H1 (cell line): Measurements from ENCODE around the gene FCHO1. TPM values are rescaled to one million over a fixed set of nuclear protein-coding genes. Genes with fewer than 3 reads are reported as not detected.

Experiments used
- CTCF ChIA-PET: fragments of 300-600 bp; sonication (Branson Sonifier 250); formaldehyde crosslinking; loops from one replicate; lab custom pipeline; 2021; ENCODE audit not compliant: partially characterized antibody; lab: Charles Lee
- POLR2A ChIA-PET: fragments of 300-600 bp; sonication (Branson Sonifier 250); formaldehyde crosslinking; loops from one replicate; lab custom pipeline; 2021; ENCODE audit warnings: inconsistent platforms; ENCODE audit not compliant: partially characterized antibody; lab: Charles Lee
- DNase-seq, 2 experiments: peaks; one replicate each; pipeline versions ENCODE4 v3.0.0 to v3.0.0-alpha.2; 2010 to 2022; ENCODE audit warnings: low spot score in 2 of 2, low read depth in 1 of 2, mixed read lengths in 1 of 2
- FAIRE-seq: peaks from 2 replicates; lab custom pipeline; 2011; peaks lifted over from hg19 to GRCh38; lab: Jason Lieb, UNC
- H2AFZ ChIP-seq: 2 replicates; pipeline ENCODE4 v1.8.1; 2012; ENCODE audit warnings: low read length, inconsistent platforms
- H2AK5ac ChIP-seq: 2 replicates; pipeline ENCODE4 v1.6.1; 2013; ENCODE audit warnings: low read depth, low read length
- H2BK120ac ChIP-seq: replicated peaks from 2 replicates; pipeline ENCODE3; 2013; ENCODE audit warnings: low read depth, low read length, inconsistent platforms
- H2BK12ac ChIP-seq: 2 replicates; pipeline ENCODE4 v1.6.1; 2013; ENCODE audit warnings: low read depth, low read length
- H2BK15ac ChIP-seq: 2 replicates; pipeline ENCODE4 v1.6.1; 2013; ENCODE audit warnings: low read length
- H2BK20ac ChIP-seq: 2 replicates; pipeline ENCODE4 v1.6.1; 2013; ENCODE audit warnings: low read length
- H2BK5ac ChIP-seq: 2 replicates; pipeline ENCODE4 v1.6.1; 2013; ENCODE audit warnings: low read depth, low read length
- H3K14ac ChIP-seq: 2 replicates; pipeline ENCODE4 v1.6.1; 2013; ENCODE audit warnings: inconsistent platforms; ENCODE audit not compliant: insufficient read length
- H3K18ac ChIP-seq: 2 replicates; pipeline ENCODE4 v1.6.1; 2013; ENCODE audit warnings: low read length; ENCODE audit errors: extremely low read depth
- H3K23ac ChIP-seq: 2 replicates; pipeline ENCODE4 v1.6.1; 2013; ENCODE audit warnings: inconsistent platforms; ENCODE audit not compliant: insufficient read length
- H3K23me2 ChIP-seq: 2 replicates; pipeline ENCODE4 v1.6.1; 2013; ENCODE audit warnings: low read depth, low read length
- H3K27ac ChIP-seq: 2 replicates; pipeline ENCODE4 v1.6.1; 2011; ENCODE audit warnings: low read depth, low read length, inconsistent platforms
- H3K27me3 ChIP-seq, 4 experiments: replicated peaks in 1 of 4; 1 replicate in 1 of 4; 2 replicates in 3 of 4; pipeline versions ENCODE4 v1.6.1 to v1.8.1; 2011 to 2013; ENCODE audit warnings: low read length in 3 of 4, mild to moderate bottlenecking in 3 of 4, inconsistent platforms in 2 of 4, mixed read lengths in 2 of 4, moderate library complexity in 1 of 4; ENCODE audit not compliant: control insufficient read depth in 3 of 4, insufficient read depth in 3 of 4; ENCODE audit errors: extremely low read depth in 1 of 4
- H3K36me3 ChIP-seq, 4 experiments: 2 replicates each; pipeline versions ENCODE4 v1.6.1 to v1.8.1; 2011 to 2013; ENCODE audit warnings: mild to moderate bottlenecking in 4 of 4, low read length in 3 of 4, moderate library complexity in 2 of 4, control low read depth in 1 of 4, inconsistent platforms in 1 of 4; ENCODE audit not compliant: insufficient read depth in 4 of 4, control insufficient read depth in 2 of 4
- H3K4ac ChIP-seq: replicated peaks from 2 replicates; pipeline ENCODE3; 2013; ENCODE audit warnings: low read length, low read depth, mixed read lengths, inconsistent platforms; ENCODE audit not compliant: insufficient read length
- H3K4me1 ChIP-seq, 4 experiments: replicated peaks in 1 of 4; 1 replicate in 1 of 4; 2 replicates in 3 of 4; pipeline versions ENCODE4 v1.6.1 to v1.8.1; 2011 to 2013; ENCODE audit warnings: low read length in 3 of 4, inconsistent platforms in 2 of 4, mixed read lengths in 1 of 4; ENCODE audit not compliant: insufficient read depth in 4 of 4, control insufficient read depth in 3 of 4
- H3K4me2 ChIP-seq, 2 experiments: 2 replicates each; pipeline versions ENCODE4 v1.6.1 to v1.8.1; 2011 to 2013; ENCODE audit warnings: low read depth in 2 of 2, low read length in 2 of 2, control low read depth in 1 of 2, inconsistent platforms in 1 of 2, mild to moderate bottlenecking in 1 of 2; ENCODE audit not compliant: insufficient read depth in 1 of 2
- H3K4me3 ChIP-seq, 4 experiments: fragments of 200-600, 300-600 bp in 1 of 4; sonication (generic), shearing (Covaris generic), sonication (Bioruptor Twin) in 1 of 4; 2 replicates each; pipeline versions ENCODE4 v1.5.1 to v1.8.1; 2011 to 2016; ENCODE audit warnings: low read length in 4 of 4, low read depth in 3 of 4, control low read depth in 2 of 4, inconsistent platforms in 2 of 4, mild to moderate bottlenecking in 2 of 4, mixed read lengths in 1 of 4, moderate library complexity in 1 of 4; ENCODE audit not compliant: insufficient read depth in 2 of 4; ENCODE audit errors: extremely low read depth in 1 of 4
- H3K56ac ChIP-seq: replicated peaks from 2 replicates; pipeline ENCODE3; 2013; ENCODE audit warnings: low read depth, mild to moderate bottlenecking, mixed read lengths, low read length, inconsistent platforms; ENCODE audit not compliant: insufficient read length
- H3K79me1 ChIP-seq: 2 replicates; pipeline ENCODE4 v1.6.1; 2013; ENCODE audit warnings: low read depth, low read length, control low read depth
- H3K79me2 ChIP-seq, 2 experiments: 2 replicates each; pipeline versions ENCODE4 v1.6.1 to v1.8.1; 2012 to 2013; ENCODE audit warnings: low read length in 2 of 2, mild to moderate bottlenecking in 2 of 2, inconsistent platforms in 1 of 2; ENCODE audit not compliant: insufficient read depth in 2 of 2, control insufficient read depth in 1 of 2
- H3K9ac ChIP-seq, 4 experiments: replicated peaks in 1 of 4; 1 replicate in 1 of 4; 2 replicates in 3 of 4; pipeline versions ENCODE4 v1.6.1 to v1.8.1; 2011 to 2013; ENCODE audit warnings: low read depth in 3 of 4, low read length in 3 of 4, control low read depth in 2 of 4, mild to moderate bottlenecking in 2 of 4, moderate library complexity in 2 of 4, inconsistent platforms in 1 of 4; ENCODE audit errors: extremely low read depth in 1 of 4
- H3K9me3 ChIP-seq, 2 experiments: 2 replicates each; pipeline versions ENCODE4 v1.6.1 to v1.8.1; 2012 to 2013; ENCODE audit warnings: mild to moderate bottlenecking in 2 of 2, moderate library complexity in 2 of 2, control low read depth in 1 of 2, inconsistent platforms in 1 of 2, low read depth in 1 of 2, low read length in 1 of 2, mixed read lengths in 1 of 2; ENCODE audit not compliant: insufficient read depth in 2 of 2
- H4K20me1 ChIP-seq, 2 experiments: replicated peaks in 1 of 2; 2 replicates each; pipeline versions ENCODE3 to v1.8.1; 2011 to 2013; ENCODE audit warnings: inconsistent platforms in 2 of 2, low read length in 2 of 2, mild to moderate bottlenecking in 1 of 2; ENCODE audit not compliant: insufficient read depth in 2 of 2, control insufficient read depth in 1 of 2
- H4K5ac ChIP-seq: 2 replicates; pipeline ENCODE4 v1.6.1; 2013; ENCODE audit warnings: low read length, low read depth, mixed read lengths, inconsistent platforms; ENCODE audit not compliant: insufficient read length
- H4K8ac ChIP-seq: 2 replicates; pipeline ENCODE4 v1.8.0; 2013; ENCODE audit warnings: mild to moderate bottlenecking, moderate library complexity, low read length, inconsistent platforms; ENCODE audit not compliant: insufficient read depth; ENCODE audit errors: extremely low read depth
- H4K91ac ChIP-seq: replicated peaks from 2 replicates; pipeline ENCODE3; 2013; ENCODE audit warnings: low read length, mixed read lengths, inconsistent platforms; ENCODE audit not compliant: insufficient read length
- ATF3 ChIP-seq: IDR thresholded peaks from 2 replicates; pipeline ENCODE4 v1.6.1; 2011; ENCODE audit warnings: low read depth, mild to moderate bottlenecking, low read length; ENCODE audit not compliant: insufficient read depth
- CTBP2 ChIP-seq: IDR thresholded peaks from 2 replicates; pipeline ENCODE4 v1.7.0; 2011; ENCODE audit warnings: borderline replicate concordance, mild to moderate bottlenecking, moderate library complexity, mixed read lengths, low read length; ENCODE audit not compliant: insufficient read depth, insufficient read length
- EGR1 ChIP-seq: IDR thresholded peaks from 2 replicates; pipeline ENCODE4 v1.6.1; 2011; ENCODE audit warnings: low read depth, low read length, borderline replicate concordance
- HDAC2 ChIP-seq, 2 experiments: fragments of 300-600 bp in 1 of 2; sonication (generic) in 1 of 2; IDR thresholded peaks; 2 replicates each; pipeline ENCODE4 v1.6.1; 2011 to 2012; ENCODE audit warnings: low read depth in 2 of 2, low read length in 2 of 2, mild to moderate bottlenecking in 2 of 2, moderate library complexity in 2 of 2, borderline replicate concordance in 1 of 2, inconsistent platforms in 1 of 2
- JUN ChIP-seq: IDR thresholded peaks from 2 replicates; pipeline ENCODE4 v1.6.1; 2011; ENCODE audit warnings: low read depth, mild to moderate bottlenecking, improper control_type of control experiment, low read length
- POLR2AphosphoS5 ChIP-seq: IDR thresholded peaks from 2 replicates; pipeline ENCODE4 v1.6.1; 2011; ENCODE audit warnings: low read depth, low read length
- SIX5 ChIP-seq: IDR thresholded peaks from 2 replicates; pipeline ENCODE4 v1.6.1; 2011; ENCODE audit warnings: mild to moderate bottlenecking, low read depth, low read length
- SP4 ChIP-seq: IDR thresholded peaks from 2 replicates; pipeline ENCODE4 v1.6.1; 2012; ENCODE audit warnings: low read length, inconsistent platforms
- TAF1 ChIP-seq: IDR thresholded peaks from 2 replicates; pipeline ENCODE4 v1.6.1; 2011; ENCODE audit warnings: mild to moderate bottlenecking, low read depth, low read length
- ZNF274 ChIP-seq: IDR thresholded peaks from 2 replicates; pipeline ENCODE4 v1.7.0; 2012; ENCODE audit warnings: low read length, borderline replicate concordance; ENCODE audit errors: extremely low read depth
- WGBS, 2 experiments: shearing (Covaris generic) in 1 of 2; methylation state at CpG; one replicate each; pipeline versions ENCODE4 v1.1.6 to v1.1.7; 2013 to 2015; ENCODE audit warnings: low lambda C conversion rate in 2 of 2, mixed read lengths in 2 of 2, inconsistent platforms in 1 of 2, low coverage in 1 of 2, missing lambda C conversion rate in 1 of 2; ENCODE audit not compliant: insufficient replicate concordance in 2 of 2, insufficient coverage in 1 of 2, insufficient read length in 1 of 2; ENCODE audit errors: extremely low coverage in 1 of 2, missing lambda C conversion rate in 1 of 2; 5-methylcytosine and 5-hydroxymethylcytosine counted together
- polyA plus RNA-seq, 7 experiments: library from polyadenylated mRNA; depleted of rRNA in 3 of 7; stranded (reverse) in 5 of 7; unstranded in 2 of 7; fragments of >200 nt in 5 of 7; fragments of 200-250 nt in 2 of 7; gene quantifications; 1 replicate in 5 of 7; 2 replicates in 1 of 7; 4 replicates in 1 of 7; pipeline versions ENCODE4 v1.2.1 to v1.2.3, GENCODE V29; 2011 to 2013; ENCODE audit warnings: missing spikeins in 2 of 7, mixed read lengths in 2 of 7
- total RNA-seq: library from RNA; stranded (reverse); fragmentation: NEBNext Ultra II Directional; extraction: Animal tissue kit (Norgen Biotek cat#: 25700); gene quantifications from 2 replicates; pipeline ENCODE4 v1.2.1, GENCODE V29; 2021

FCHO1 gene
- total and polyA plus RNA-seq, 2 of the 8 experiments (the other 6 are each of a cell fraction or from before 2014, with no cell fraction given): 13.0 to 25.9 TPM

GRCh38 chr19:17747205-17748098, 3.8 kb upstream of the FCHO1 start:
- Histone ChIP-seq H2AK5ac (no peak overlapping the region), H4K8ac (peak overlapping the region; percentile 44; the same call in 1 of the 2 replicates), H3K23me2 (peaks cover 5% of the 10 kb centered on the region; the same call in 1 of the 2 replicates), H2AFZ (peak overlapping the region; percentile 67; the same call in 1 of the 2 replicates), H3K18ac (peak overlapping the region; percentile 62; the same call in 1 of the 2 replicates), H3K4me2 (peak overlapping the region; percentile 67 to 85), H3K23ac (no peak overlapping the region), H3K4me1 (peaks cover 0 to 5% (median under 1%) of the 10 kb centered on the region in 4 experiments; a peak in 4 of 7 replicates), H3K4ac (no peak overlapping the region), H3K9ac (no peak overlapping the region; a peak in 1 of 7 replicates), H3K27me3 (no peaks in the 10 kb centered on the region), H3K79me2 (no peaks in the 10 kb centered on the region), H3K56ac (no peak overlapping the region), H2BK120ac (no peak overlapping the region), H4K20me1 (peaks cover 0 to 3% of the 10 kb centered on the region in 2 experiments), H2BK5ac (peak overlapping the region; percentile 7; the same call in 1 of the 2 replicates), H3K27ac (no peak overlapping the region), H2BK20ac (no peak overlapping the region), H3K36me3 (no peaks in the 10 kb centered on the region), H3K4me3 (peak overlapping the region; percentile 64 to 86 (median 78)), H3K14ac (no peak overlapping the region), H2BK12ac (no peak overlapping the region), H4K5ac (peak overlapping the region; percentile 50), H3K79me1 (no peaks in the 10 kb centered on the region), H4K91ac (no peak overlapping the region), H3K9me3 (0 out of 4 replicates have a peak, but pooled peaks cover 0 to 1% of the 10 kb centered on the region in 2 experiments), H2BK15ac (peak overlapping the region; percentile 55; the same call in 1 of the 2 replicates)
- WGBS, 2 experiments: 15% methylated on average over 30 of the region's 75 CpGs; no CpG with 5 or more reads in 1 of the 2 experiments
- DNase-seq (peak; percentile 82 to 95), FAIRE-seq (no peak)
- ChIA-PET POLR2A (interaction anchor here (0.9 to 1.8 kb wide), 2 partner anchors 9 to 61 kb away, joined by 3 to 6 read pairs; no protein-coding TSS in a partner anchor), CTCF (interaction anchor here (0.6 to 1.5 kb wide), 3 partner anchors 14 to 27 kb away, joined by 3 to 7 read pairs (median 3); no protein-coding TSS in a partner anchor)
- TF ChIP-seq CTBP2: no peak
- no peak for TF ChIP-seq ATF3
- TF ChIP-seq TAF1: no peak
- TF ChIP-seq HDAC2 (IDR thresholded peaks at IDR 0.05; ENCODE audit: borderline replicate concordance in 1 of 2, low read depth in 2 of 2, low read length in 2 of 2): peak in 1 of 2 experiments; percentile 99; a peak in 1 of 4 replicates
- no peak for TF ChIP-seq SP4
- TF ChIP-seq JUN: no peak
- no peak for TF ChIP-seq SIX5
- TF ChIP-seq EGR1: no peak
- no peak for TF ChIP-seq POLR2AphosphoS5
- TF ChIP-seq ZNF274: no peak
